Lower leg skin (tissue), 3 donors: ENCODE measurements around the gene SSH2.

Source experiments
- POLR2A ChIP-seq, 2 donors: fragments of 450-650 bp; IDR thresholded peaks; one replicate each; pipeline ENCODE4 v1.6.1; 2016 to 2017; ENCODE audit warnings: antibody characterized with exemption in 2 of 2, mild to moderate bottlenecking in 1 of 2, moderate library complexity in 1 of 2
- TF ChIP-seq, protein P1 (sequence below), 3 donors: fragments of 450-650 bp; IDR thresholded peaks; one replicate each; pipeline ENCODE4 v1.5.1; 2016; ENCODE audit warnings: antibody characterized with exemption in 3 of 3, mild to moderate bottlenecking in 3 of 3, moderate library complexity in 2 of 3

DNA sequence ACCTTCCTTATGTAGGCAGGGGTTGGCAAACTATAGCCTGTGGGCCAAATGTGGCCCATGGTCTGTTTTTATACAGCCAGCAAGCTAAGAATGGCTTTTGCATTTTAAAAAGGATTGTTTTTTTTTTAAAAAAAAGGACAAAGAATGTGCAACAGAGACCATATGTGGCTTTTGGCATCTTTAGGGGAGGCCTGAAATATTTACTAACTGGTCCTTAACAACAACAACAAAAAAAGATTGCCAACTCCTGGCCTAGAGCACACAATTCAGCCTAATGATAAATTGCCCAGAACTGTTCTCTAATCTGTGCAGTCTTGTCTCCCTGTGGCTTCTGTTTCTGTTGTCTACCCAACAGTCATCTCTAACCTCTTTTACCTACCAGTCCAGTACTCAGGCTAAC is 67.1 kb downstream of the SSH2 start:
- no peak for TF ChIP-seq POLR2A (IDR thresholded peaks at IDR 0.05)
- TF ChIP-seq, protein P1, sequence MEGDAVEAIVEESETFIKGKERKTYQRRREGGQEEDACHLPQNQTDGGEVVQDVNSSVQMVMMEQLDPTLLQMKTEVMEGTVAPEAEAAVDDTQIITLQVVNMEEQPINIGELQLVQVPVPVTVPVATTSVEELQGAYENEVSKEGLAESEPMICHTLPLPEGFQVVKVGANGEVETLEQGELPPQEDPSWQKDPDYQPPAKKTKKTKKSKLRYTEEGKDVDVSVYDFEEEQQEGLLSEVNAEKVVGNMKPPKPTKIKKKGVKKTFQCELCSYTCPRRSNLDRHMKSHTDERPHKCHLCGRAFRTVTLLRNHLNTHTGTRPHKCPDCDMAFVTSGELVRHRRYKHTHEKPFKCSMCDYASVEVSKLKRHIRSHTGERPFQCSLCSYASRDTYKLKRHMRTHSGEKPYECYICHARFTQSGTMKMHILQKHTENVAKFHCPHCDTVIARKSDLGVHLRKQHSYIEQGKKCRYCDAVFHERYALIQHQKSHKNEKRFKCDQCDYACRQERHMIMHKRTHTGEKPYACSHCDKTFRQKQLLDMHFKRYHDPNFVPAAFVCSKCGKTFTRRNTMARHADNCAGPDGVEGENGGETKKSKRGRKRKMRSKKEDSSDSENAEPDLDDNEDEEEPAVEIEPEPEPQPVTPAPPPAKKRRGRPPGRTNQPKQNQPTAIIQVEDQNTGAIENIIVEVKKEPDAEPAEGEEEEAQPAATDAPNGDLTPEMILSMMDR (IDR thresholded peaks at IDR 0.05): no peak
